Measurements from ENCODE around the gene IRF2BP1. TPM values are rescaled to one million over a fixed set of nuclear protein-coding genes. Genes with fewer than 3 reads are reported as not detected.

Gene IRF2BP1
- total and polyA plus RNA-seq, 2 of the 13 experiments (the other 11 are each of a cell fraction or from before 2014, with no cell fraction given): 4.3 to 14.3 TPM

DNA sequence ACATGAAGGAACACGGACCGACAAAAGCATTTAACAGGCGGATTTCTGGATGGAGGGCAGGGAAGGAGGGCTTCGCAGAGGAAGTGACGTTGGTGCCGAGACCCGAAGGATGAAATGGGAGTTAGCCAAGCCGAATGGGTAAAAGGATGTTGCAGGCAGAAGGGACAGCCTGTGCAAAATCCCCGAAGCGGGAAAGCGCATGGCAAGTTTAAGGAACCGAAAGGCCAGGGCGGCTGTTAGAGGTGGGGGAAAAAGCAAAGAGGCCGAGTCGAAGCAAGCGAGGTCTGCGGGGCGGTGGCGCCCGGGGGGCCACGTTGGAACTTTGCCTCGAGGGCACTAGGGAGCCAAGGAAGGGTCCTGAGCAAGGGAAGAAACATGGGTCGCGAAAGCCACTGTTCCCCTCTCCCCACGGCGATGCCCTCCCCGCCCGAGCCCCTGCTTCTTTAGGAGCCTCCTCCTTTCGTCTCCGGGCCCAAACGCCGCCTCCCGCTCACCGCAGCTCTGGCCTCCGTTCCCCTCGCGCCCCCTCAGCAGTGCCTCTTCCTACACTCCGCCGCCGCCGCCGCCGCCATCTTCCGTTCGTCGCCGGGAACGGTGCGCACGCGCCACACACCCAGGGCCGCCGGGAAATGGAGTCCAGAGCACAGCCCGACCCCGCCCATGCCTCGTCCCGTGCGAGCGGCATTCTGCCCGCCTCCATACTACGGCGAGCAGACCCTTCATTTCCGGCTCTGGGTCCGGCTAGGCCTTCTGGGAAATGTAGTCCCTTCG is 23.2 kb downstream of the IRF2BP1 start, which contains the start of gene SYMPK (continued):
- TF ChIP-seq, protein P1, sequence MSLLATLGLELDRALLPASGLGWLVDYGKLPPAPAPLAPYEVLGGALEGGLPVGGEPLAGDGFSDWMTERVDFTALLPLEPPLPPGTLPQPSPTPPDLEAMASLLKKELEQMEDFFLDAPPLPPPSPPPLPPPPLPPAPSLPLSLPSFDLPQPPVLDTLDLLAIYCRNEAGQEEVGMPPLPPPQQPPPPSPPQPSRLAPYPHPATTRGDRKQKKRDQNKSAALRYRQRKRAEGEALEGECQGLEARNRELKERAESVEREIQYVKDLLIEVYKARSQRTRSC (CRISPR knock-in tag; IDR thresholded peaks at IDR 0.05; ENCODE audit: low read depth): no peak
- TF ChIP-seq FOXK2 (IDR thresholded peaks at IDR 0.05): no peak
- TF ChIP-seq MTA3 (CRISPR knock-in tag; IDR thresholded peaks at IDR 0.05): no peak
- TF ChIP-seq TCF12 (IDR thresholded peaks at IDR 0.05): no peak
- no peak for TF ChIP-seq TCF12 (CRISPR knock-in tag; IDR thresholded peaks at IDR 0.05)
- no peak for TF ChIP-seq ZNF230 (CRISPR knock-in tag; IDR thresholded peaks at IDR 0.05)
- TF ChIP-seq ZNF674 (CRISPR knock-in tag; IDR thresholded peaks at IDR 0.05; ENCODE audit: low read depth): peak; percentile 54; the same call in 1 of the 2 replicates
- peak; percentile 79 for TF ChIP-seq SAP130 (CRISPR knock-in tag; IDR thresholded peaks at IDR 0.05; ENCODE audit: low read depth)
- TF ChIP-seq CBX1 (IDR thresholded peaks at IDR 0.05; ENCODE audit: low read depth): peak; percentile 71
- TF ChIP-seq ZNF264 (CRISPR knock-in tag; IDR thresholded peaks at IDR 0.05): no peak
- peak; percentile 25 for TF ChIP-seq ZBTB38 (CRISPR knock-in tag; IDR thresholded peaks at IDR 0.05)
- TF ChIP-seq EED (CRISPR knock-in tag; IDR thresholded peaks at IDR 0.05): 0 out of 2 replicates have a peak, but pooled peaks have one; percentile 57
- no peak for TF ChIP-seq ZKSCAN1 (IDR thresholded peaks at IDR 0.05; ENCODE audit: low read length)
- TF ChIP-seq ZNF567 (CRISPR knock-in tag; IDR thresholded peaks at IDR 0.05; ENCODE audit: borderline replicate concordance): peak; percentile 96
- TF ChIP-seq, protein P2, sequence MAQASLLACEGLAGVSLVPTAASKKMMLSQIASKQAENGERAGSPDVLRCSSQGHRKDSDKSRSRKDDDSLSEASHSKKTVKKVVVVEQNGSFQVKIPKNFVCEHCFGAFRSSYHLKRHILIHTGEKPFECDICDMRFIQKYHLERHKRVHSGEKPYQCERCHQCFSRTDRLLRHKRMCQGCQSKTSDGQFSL (CRISPR knock-in tag; IDR thresholded peaks at IDR 0.05): no peak
- peak; percentile 97 for TF ChIP-seq GABPB1 (CRISPR knock-in tag; IDR thresholded peaks at IDR 0.05)
- 0 out of 2 replicates have a peak, but pooled peaks have one; percentile 26 for TF ChIP-seq ZNF329 (CRISPR knock-in tag; IDR thresholded peaks at IDR 0.05; ENCODE audit: low read depth)
- 0 out of 2 replicates have a peak, but pooled peaks have one; percentile 5 for TF ChIP-seq ZNF101 (CRISPR knock-in tag; IDR thresholded peaks at IDR 0.05; ENCODE audit: borderline replicate concordance, low read depth)
- TF ChIP-seq, protein P3, sequence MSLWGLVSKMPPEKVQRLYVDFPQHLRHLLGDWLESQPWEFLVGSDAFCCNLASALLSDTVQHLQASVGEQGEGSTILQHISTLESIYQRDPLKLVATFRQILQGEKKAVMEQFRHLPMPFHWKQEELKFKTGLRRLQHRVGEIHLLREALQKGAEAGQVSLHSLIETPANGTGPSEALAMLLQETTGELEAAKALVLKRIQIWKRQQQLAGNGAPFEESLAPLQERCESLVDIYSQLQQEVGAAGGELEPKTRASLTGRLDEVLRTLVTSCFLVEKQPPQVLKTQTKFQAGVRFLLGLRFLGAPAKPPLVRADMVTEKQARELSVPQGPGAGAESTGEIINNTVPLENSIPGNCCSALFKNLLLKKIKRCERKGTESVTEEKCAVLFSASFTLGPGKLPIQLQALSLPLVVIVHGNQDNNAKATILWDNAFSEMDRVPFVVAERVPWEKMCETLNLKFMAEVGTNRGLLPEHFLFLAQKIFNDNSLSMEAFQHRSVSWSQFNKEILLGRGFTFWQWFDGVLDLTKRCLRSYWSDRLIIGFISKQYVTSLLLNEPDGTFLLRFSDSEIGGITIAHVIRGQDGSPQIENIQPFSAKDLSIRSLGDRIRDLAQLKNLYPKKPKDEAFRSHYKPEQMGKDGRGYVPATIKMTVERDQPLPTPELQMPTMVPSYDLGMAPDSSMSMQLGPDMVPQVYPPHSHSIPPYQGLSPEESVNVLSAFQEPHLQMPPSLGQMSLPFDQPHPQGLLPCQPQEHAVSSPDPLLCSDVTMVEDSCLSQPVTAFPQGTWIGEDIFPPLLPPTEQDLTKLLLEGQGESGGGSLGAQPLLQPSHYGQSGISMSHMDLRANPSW (CRISPR knock-in tag; IDR thresholded peaks at IDR 0.05; ENCODE audit: borderline replicate concordance): no peak
- TF ChIP-seq BRCA1 (CRISPR knock-in tag; IDR thresholded peaks at IDR 0.05): no peak; the same call in 1 of the 2 replicates
- TF ChIP-seq, protein P4, sequence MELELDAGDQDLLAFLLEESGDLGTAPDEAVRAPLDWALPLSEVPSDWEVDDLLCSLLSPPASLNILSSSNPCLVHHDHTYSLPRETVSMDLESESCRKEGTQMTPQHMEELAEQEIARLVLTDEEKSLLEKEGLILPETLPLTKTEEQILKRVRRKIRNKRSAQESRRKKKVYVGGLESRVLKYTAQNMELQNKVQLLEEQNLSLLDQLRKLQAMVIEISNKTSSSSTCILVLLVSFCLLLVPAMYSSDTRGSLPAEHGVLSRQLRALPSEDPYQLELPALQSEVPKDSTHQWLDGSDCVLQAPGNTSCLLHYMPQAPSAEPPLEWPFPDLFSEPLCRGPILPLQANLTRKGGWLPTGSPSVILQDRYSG (CRISPR knock-in tag; IDR thresholded peaks at IDR 0.05): no peak
- TF ChIP-seq, protein P5, sequence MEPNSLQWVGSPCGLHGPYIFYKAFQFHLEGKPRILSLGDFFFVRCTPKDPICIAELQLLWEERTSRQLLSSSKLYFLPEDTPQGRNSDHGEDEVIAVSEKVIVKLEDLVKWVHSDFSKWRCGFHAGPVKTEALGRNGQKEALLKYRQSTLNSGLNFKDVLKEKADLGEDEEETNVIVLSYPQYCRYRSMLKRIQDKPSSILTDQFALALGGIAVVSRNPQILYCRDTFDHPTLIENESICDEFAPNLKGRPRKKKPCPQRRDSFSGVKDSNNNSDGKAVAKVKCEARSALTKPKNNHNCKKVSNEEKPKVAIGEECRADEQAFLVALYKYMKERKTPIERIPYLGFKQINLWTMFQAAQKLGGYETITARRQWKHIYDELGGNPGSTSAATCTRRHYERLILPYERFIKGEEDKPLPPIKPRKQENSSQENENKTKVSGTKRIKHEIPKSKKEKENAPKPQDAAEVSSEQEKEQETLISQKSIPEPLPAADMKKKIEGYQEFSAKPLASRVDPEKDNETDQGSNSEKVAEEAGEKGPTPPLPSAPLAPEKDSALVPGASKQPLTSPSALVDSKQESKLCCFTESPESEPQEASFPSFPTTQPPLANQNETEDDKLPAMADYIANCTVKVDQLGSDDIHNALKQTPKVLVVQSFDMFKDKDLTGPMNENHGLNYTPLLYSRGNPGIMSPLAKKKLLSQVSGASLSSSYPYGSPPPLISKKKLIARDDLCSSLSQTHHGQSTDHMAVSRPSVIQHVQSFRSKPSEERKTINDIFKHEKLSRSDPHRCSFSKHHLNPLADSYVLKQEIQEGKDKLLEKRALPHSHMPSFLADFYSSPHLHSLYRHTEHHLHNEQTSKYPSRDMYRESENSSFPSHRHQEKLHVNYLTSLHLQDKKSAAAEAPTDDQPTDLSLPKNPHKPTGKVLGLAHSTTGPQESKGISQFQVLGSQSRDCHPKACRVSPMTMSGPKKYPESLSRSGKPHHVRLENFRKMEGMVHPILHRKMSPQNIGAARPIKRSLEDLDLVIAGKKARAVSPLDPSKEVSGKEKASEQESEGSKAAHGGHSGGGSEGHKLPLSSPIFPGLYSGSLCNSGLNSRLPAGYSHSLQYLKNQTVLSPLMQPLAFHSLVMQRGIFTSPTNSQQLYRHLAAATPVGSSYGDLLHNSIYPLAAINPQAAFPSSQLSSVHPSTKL (CRISPR knock-in tag; IDR thresholded peaks at IDR 0.05): no peak; the same call in 1 of the 2 replicates
- TF ChIP-seq ATM (IDR thresholded peaks at IDR 0.05; ENCODE audit: borderline replicate concordance): no peak

All from HepG2 (cell line).